Hepatocyte (in vitro differentiated cells): Measurements from ENCODE around the gene BCAN. TPM values are rescaled to one million over a fixed set of nuclear protein-coding genes. Genes with fewer than 3 reads are reported as not detected.

ENCODE experiments used
- DNase-seq: peaks from one replicate; pipeline ENCODE4 v3.0.0-alpha.2; 2016; ENCODE audit warnings: low spot score
- H2AFZ ChIP-seq: fragments of 200-600 bp; sonication (generic); 2 replicates; pipeline ENCODE4 v1.6.0; 2016; ENCODE audit warnings: antibody characterized with exemption, mild to moderate bottlenecking
- H3K27ac ChIP-seq: fragments of 200-600 bp; sonication (generic); 2 replicates; pipeline ENCODE4 v1.5.1; 2016; ENCODE audit warnings: mild to moderate bottlenecking
- H3K27me3 ChIP-seq: fragments of 200-600 bp; sonication (generic); 2 replicates; pipeline ENCODE4 v1.6.1; 2016
- H3K36me3 ChIP-seq: fragments of 200-600 bp; sonication (generic); replicated peaks from 2 replicates; pipeline ENCODE4 v1.5.1; 2016; ENCODE audit warnings: low read depth; ENCODE audit not compliant: insufficient read depth
- H3K4me1 ChIP-seq: fragments of 200-600 bp; sonication (generic); 2 replicates; pipeline ENCODE4 v1.5.1; 2016; ENCODE audit warnings: mild to moderate bottlenecking, moderate library complexity; ENCODE audit not compliant: insufficient read depth
- H3K4me2 ChIP-seq: fragments of 200-600 bp; sonication (generic); 2 replicates; pipeline ENCODE4 v1.6.0; 2016
- H3K4me3 ChIP-seq: fragments of 200-600 bp; sonication (generic); 2 replicates; pipeline ENCODE4 v1.5.1; 2016; ENCODE audit warnings: mild to moderate bottlenecking
- H3K79me2 ChIP-seq: fragments of 200-600 bp; sonication (generic); 2 replicates; pipeline ENCODE4 v1.6.0; 2017; ENCODE audit warnings: mild to moderate bottlenecking
- H3K9me2 ChIP-seq: fragments of 200-600 bp; sonication (generic); replicated peaks from 2 replicates; pipeline ENCODE4 v1.6.0; 2017; ENCODE audit warnings: mild to moderate bottlenecking; ENCODE audit not compliant: insufficient read depth
- H3K9me3 ChIP-seq: fragments of 200-600 bp; sonication (generic); 2 replicates; pipeline ENCODE4 v1.5.1; 2016; ENCODE audit warnings: low read depth, mild to moderate bottlenecking
- H4K20me1 ChIP-seq: fragments of 200-600 bp; sonication (generic); 2 replicates; pipeline ENCODE4 v1.6.0; 2016; ENCODE audit warnings: mild to moderate bottlenecking; ENCODE audit not compliant: insufficient read depth, poor library complexity, severe bottlenecking
- EZH2 ChIP-seq: fragments of 200-600 bp; sonication (generic); IDR thresholded peaks from 2 replicates; pipeline ENCODE4 v1.6.1; 2016; ENCODE audit warnings: antibody characterized with exemption, mild to moderate bottlenecking, borderline replicate concordance
- EZH2phosphoT487 ChIP-seq: fragments of 200-600 bp; sonication (generic); IDR thresholded peaks from one replicate; pipeline ENCODE4 v1.6.1; 2018; ENCODE audit warnings: antibody characterized with exemption, mild to moderate bottlenecking, low read depth, moderate library complexity; ENCODE audit not compliant: unreplicated experiment, severe bottlenecking
- WGBS: methylation state at CpG from one replicate; pipeline ENCODE4 v1.1.6; 2016; ENCODE audit warnings: low lambda C conversion rate; ENCODE audit errors: missing lambda C conversion rate; 5-methylcytosine and 5-hydroxymethylcytosine counted together
- polyA plus RNA-seq: library from polyadenylated mRNA; unstranded; fragments of >200 nt; fragmentation: Nextera tagmentation; extraction: Ambion mirVana; gene quantifications from 2 replicates; pipeline ENCODE4 v1.2.1, GENCODE V29; 2016
- total RNA-seq: library from RNA; depleted of rRNA; stranded (reverse); fragments of >200 nt; gene quantifications from 2 replicates; pipeline ENCODE4 v1.2.3, GENCODE V29; 2014
- TF ChIP-seq, protein P1 (sequence below): fragments of 200-600 bp; sonication (generic); IDR thresholded peaks from 2 replicates; pipeline ENCODE4 v1.5.1; 2016; ENCODE audit warnings: antibody characterized with exemption, mild to moderate bottlenecking; ENCODE audit not compliant: poor library complexity

Gene BCAN
- total and polyA plus RNA-seq, 2 experiments from 2014 or later: 0.03 TPM; not detected in 1

DNA sequence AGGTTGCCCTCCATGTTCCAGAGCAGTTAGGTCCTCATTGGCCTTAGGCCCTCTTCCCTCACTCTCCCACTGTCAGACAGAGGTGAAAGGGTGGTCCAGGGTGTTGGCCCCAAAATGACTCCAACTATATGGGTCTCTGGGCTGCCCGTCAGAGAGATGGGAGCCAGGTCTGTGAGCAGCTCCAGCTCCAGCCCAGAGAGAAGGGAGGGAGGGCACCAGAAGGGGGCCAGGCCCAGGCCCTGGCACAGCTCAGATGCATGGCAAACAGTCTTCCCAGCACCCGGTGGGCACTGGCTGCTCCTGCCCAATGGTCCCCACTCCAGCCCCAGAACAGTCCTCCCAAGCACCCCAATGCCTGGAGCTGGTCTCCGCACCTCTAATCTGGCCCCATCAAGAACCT is 2.2 kb downstream of the BCAN start:
- H3K36me3 ChIP-seq: no peaks in the 10 kb centered on the region
- H2AFZ ChIP-seq: no peak overlapping the region
- TF ChIP-seq EZH2 (no peak), EZH2phosphoT487 (no peak)
- TF ChIP-seq, protein P1, sequence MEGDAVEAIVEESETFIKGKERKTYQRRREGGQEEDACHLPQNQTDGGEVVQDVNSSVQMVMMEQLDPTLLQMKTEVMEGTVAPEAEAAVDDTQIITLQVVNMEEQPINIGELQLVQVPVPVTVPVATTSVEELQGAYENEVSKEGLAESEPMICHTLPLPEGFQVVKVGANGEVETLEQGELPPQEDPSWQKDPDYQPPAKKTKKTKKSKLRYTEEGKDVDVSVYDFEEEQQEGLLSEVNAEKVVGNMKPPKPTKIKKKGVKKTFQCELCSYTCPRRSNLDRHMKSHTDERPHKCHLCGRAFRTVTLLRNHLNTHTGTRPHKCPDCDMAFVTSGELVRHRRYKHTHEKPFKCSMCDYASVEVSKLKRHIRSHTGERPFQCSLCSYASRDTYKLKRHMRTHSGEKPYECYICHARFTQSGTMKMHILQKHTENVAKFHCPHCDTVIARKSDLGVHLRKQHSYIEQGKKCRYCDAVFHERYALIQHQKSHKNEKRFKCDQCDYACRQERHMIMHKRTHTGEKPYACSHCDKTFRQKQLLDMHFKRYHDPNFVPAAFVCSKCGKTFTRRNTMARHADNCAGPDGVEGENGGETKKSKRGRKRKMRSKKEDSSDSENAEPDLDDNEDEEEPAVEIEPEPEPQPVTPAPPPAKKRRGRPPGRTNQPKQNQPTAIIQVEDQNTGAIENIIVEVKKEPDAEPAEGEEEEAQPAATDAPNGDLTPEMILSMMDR: no peak
- H3K79me2 ChIP-seq: no peaks in the 10 kb centered on the region
- no peaks in the 10 kb centered on the region for H3K9me3 ChIP-seq
- H3K4me1 ChIP-seq: peaks cover 7% of the 10 kb centered on the region
- H3K27me3 ChIP-seq: peaks cover 94% of the 10 kb centered on the region
- no peak overlapping the region for H3K27ac ChIP-seq
- no peak overlapping the region for H3K4me2 ChIP-seq
- WGBS: 89% methylated on average over 3 of the region's 3 CpGs
- H3K9me2 ChIP-seq: no peaks in the 10 kb centered on the region
- no peak overlapping the region for H3K4me3 ChIP-seq
- no peaks in the 10 kb centered on the region for H4K20me1 ChIP-seq
- DNase-seq: no peak

DNA sequence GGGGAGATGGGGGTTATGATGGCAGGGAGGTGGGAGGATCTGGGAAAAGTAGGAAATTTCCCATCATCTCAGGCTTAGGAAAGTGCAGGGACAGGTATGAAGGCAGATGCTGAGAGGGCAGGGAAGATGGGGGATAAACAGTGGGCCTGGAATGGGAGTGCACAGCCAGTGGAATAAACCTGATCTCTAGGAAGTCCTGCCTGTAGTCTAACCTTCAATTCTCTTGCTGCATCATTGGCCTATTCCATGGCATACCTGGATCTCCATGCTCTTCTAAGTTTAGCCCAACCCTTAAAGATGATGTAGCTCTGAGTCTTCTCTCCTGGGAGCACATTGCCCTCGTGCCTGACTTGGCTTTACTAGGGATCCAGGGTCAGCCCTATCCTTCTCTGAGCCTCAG is 2.7 kb downstream of the BCAN start:
- no peaks in the 10 kb centered on the region for H3K79me2 ChIP-seq
- H2AFZ ChIP-seq: no peak overlapping the region
- H3K4me2 ChIP-seq: no peak overlapping the region
- H3K27me3 ChIP-seq: peaks cover 94% of the 10 kb centered on the region
- H3K36me3 ChIP-seq: no peaks in the 10 kb centered on the region
- TF ChIP-seq EZH2 (no peak), EZH2phosphoT487 (no peak)
- TF ChIP-seq, protein P1: no peak
- no peak for DNase-seq
- no peak overlapping the region for H3K4me3 ChIP-seq
- WGBS: 50% methylated on average over 1 of the region's 1 CpG
- no peaks in the 10 kb centered on the region for H3K9me2 ChIP-seq
- H3K4me1 ChIP-seq: peaks cover 7% of the 10 kb centered on the region
- no peak overlapping the region for H3K27ac ChIP-seq
- H4K20me1 ChIP-seq: no peaks in the 10 kb centered on the region
- no peaks in the 10 kb centered on the region for H3K9me3 ChIP-seq

DNA sequence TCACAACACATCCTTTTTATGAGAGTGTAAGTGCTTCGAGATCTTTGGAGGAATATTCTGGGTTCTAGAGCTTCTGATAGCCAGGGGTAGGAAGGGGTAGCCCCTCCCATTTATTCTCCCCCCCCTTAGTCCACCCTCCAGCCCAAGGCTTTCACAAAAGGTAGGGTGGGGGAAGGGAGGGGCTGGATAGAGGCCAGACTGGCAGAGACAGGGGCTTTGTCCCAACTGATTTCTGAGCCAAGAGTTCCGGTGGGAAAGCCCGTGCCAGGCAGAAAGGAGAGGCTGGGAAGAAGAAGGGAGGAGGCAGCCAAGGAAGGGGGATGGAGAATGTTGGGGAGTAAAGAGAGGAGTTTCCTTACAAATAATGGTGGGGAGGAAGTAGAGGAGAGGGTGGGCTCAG is 3.1 kb downstream of the BCAN start:
- 83% methylated on average over 3 of the region's 3 CpGs for WGBS
- Histone ChIP-seq H3K9me2 (no peaks in the 10 kb centered on the region), H3K4me2 (no peak overlapping the region), H3K27ac (no peak overlapping the region), H3K36me3 (no peaks in the 10 kb centered on the region), H3K4me1 (peaks cover 7% of the 10 kb centered on the region), H4K20me1 (no peaks in the 10 kb centered on the region), H3K79me2 (no peaks in the 10 kb centered on the region), H3K4me3 (no peak overlapping the region), H3K9me3 (no peaks in the 10 kb centered on the region), H2AFZ (no peak overlapping the region), H3K27me3 (peaks cover 91% of the 10 kb centered on the region)
- TF ChIP-seq EZH2: no peak
- TF ChIP-seq, protein P1: no peak
- TF ChIP-seq EZH2phosphoT487: no peak
- no peak for DNase-seq

DNA sequence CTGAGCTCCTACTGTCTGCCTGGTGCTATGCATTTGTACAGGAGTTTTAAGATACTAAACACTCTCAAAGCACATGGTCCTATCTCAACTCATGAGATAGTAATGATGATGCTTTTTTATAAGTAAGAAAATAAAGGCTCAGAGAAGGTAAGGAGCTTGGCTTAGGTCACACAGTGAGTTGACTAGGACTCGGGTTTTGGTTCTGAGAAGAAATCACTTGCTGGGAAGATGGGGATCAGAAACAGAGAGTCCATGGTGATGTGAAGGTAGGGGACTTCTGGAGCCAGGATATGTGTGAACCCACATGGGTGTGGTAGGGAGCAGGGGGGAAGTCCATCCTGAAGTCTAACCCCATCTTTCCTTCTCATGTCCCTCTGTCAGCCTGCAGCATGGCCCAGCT is 3.7 kb downstream of the BCAN start:
- Histone ChIP-seq H3K79me2 (no peaks in the 10 kb centered on the region), H3K4me1 (peaks cover 7% of the 10 kb centered on the region), H3K9me2 (no peaks in the 10 kb centered on the region), H4K20me1 (no peaks in the 10 kb centered on the region), H2AFZ (no peak overlapping the region), H3K27ac (no peak overlapping the region), H3K4me3 (no peak overlapping the region), H3K27me3 (peaks cover 85% of the 10 kb centered on the region), H3K9me3 (no peaks in the 10 kb centered on the region), H3K4me2 (no peak overlapping the region), H3K36me3 (no peaks in the 10 kb centered on the region)
- WGBS: 96% methylated on average over 1 of the region's 1 CpG
- DNase-seq: no peak
- TF ChIP-seq EZH2phosphoT487 (no peak), EZH2 (no peak)
- TF ChIP-seq, protein P1: no peak
